ENCODE data around the gene HERC4. TPM values are rescaled to one million over a fixed set of nuclear protein-coding genes. Genes with fewer than 3 reads are reported as not detected.
A peak's percentile ranks its signal among the peaks of the same experiment; 100 is the strongest.
"Not testable (repeated sequence)": the region's sequence is repeated elsewhere in the genome, so short reads cannot be mapped to it uniquely, and the experiment has no call there.

HERC4 gene
- total RNA-seq, 1 experiment from 2014 or later, result 57.4 TPM

- DNase-seq (no peak), ATAC-seq (no peak)
- CTCF ChIA-PET, result no interaction called here
- Histone ChIP-seq H3K4me2 (ENCODE audit: low read length) (no peak overlapping the region), H3K9me2 (replicated peaks; ENCODE audit: low read length) (no peaks in the 10 kb centered on the region), H4K20me1 (ENCODE audit: low read length) (no peaks in the 10 kb centered on the region), H3K79me2 (ENCODE audit: low read length) (no peaks in the 10 kb centered on the region), H3K27me3 (ENCODE audit: low read length) (no peaks in the 10 kb centered on the region), H3K4me1 (ENCODE audit: insufficient read depth, low read length) (no peaks in the 10 kb centered on the region), H3K9me3 (ENCODE audit: low read length) (peaks cover 6% of the 10 kb centered on the region), H3F3A (ENCODE audit: low read length, unreplicated experiment) (no peaks in the 10 kb centered on the region), H3K27ac (ENCODE audit: low read length) (no peak overlapping the region), H3K36me3 (ENCODE audit: low read depth, low read length) (peaks cover 64% of the 10 kb centered on the region), H3K4me3 (ENCODE audit: low read length) (no peak overlapping the region), H2AFZ (ENCODE audit: low read length) (no peak overlapping the region), H3K9ac (ENCODE audit: low read length) (no peak overlapping the region)
- no TSS peak for BruUV-seq (replicated peaks)
- intact Hi-C loops (cut with micrococcal nuclease), result no loop called here
- TF ChIP-seq EZH2phosphoT487 (IDR thresholded peaks at IDR 0.05; ENCODE audit: borderline replicate concordance, low read length) (no peak), EZH2 (IDR thresholded peaks at IDR 0.05; ENCODE audit: low read length, unreplicated experiment) (no peak), CTCF (conservative IDR thresholded peaks at IDR 0.05; ENCODE audit: low read depth, low read length) (no peak)
- POLR2A ChIA-PET (ENCODE audit: unreplicated experiment), result no interaction called here
These were observed 105.2 kb downstream of the HERC4 start for GRCh38 chr10:67969875-67970274.

GRCh38 chr10:67966035-67966434 lies 109.0 kb downstream of the HERC4 start:
- CTCF ChIA-PET; intact Hi-C loops (cut with micrococcal nuclease); H3K4me3 ChIP-seq (ENCODE audit: low read length); H3K4me1 ChIP-seq (ENCODE audit: insufficient read depth, low read length); DNase-seq; H3K9ac ChIP-seq (ENCODE audit: low read length); H4K20me1 ChIP-seq (ENCODE audit: low read length); H3K9me3 ChIP-seq (ENCODE audit: low read length); H3K4me2 ChIP-seq (ENCODE audit: low read length); H2AFZ ChIP-seq (ENCODE audit: low read length); BruUV-seq (replicated peaks); H3K27me3 ChIP-seq (ENCODE audit: low read length); POLR2A ChIA-PET (ENCODE audit: unreplicated experiment); H3K27ac ChIP-seq (ENCODE audit: low read length); H3K9me2 ChIP-seq (replicated peaks; ENCODE audit: low read length); ATAC-seq; H3F3A ChIP-seq (ENCODE audit: low read length, unreplicated experiment); H3K79me2 ChIP-seq (ENCODE audit: low read length): not testable (repeated sequence)
- peaks cover 40% of the 10 kb centered on the region for H3K36me3 ChIP-seq (ENCODE audit: low read depth, low read length)

- peak; percentile 47 for ATAC-seq
- intact Hi-C loops (cut with micrococcal nuclease), result no loop called here
- Histone ChIP-seq H3K4me2 (ENCODE audit: low read length) (no peak overlapping the region), H3F3A (ENCODE audit: low read length, unreplicated experiment) (no peaks in the 10 kb centered on the region), H3K4me3 (ENCODE audit: low read length) (no peak overlapping the region), H3K4me1 (ENCODE audit: insufficient read depth, low read length) (no peaks in the 10 kb centered on the region), H3K36me3 (ENCODE audit: low read depth, low read length) (peaks cover 40% of the 10 kb centered on the region), H4K20me1 (ENCODE audit: low read length) (no peaks in the 10 kb centered on the region), H3K9me3 (ENCODE audit: low read length) (no peaks in the 10 kb centered on the region), H3K79me2 (ENCODE audit: low read length) (no peaks in the 10 kb centered on the region), H3K27ac (ENCODE audit: low read length) (no peak overlapping the region), H3K9ac (ENCODE audit: low read length) (no peak overlapping the region), H3K27me3 (ENCODE audit: low read length) (no peaks in the 10 kb centered on the region), H3K9me2 (replicated peaks; ENCODE audit: low read length) (no peaks in the 10 kb centered on the region), H2AFZ (ENCODE audit: low read length) (no peak overlapping the region)
- POLR2A ChIA-PET (ENCODE audit: unreplicated experiment), result no interaction called here
- TF ChIP-seq CTCF (conservative IDR thresholded peaks at IDR 0.05; ENCODE audit: low read depth, low read length), result no peak
- no peak for TF ChIP-seq EZH2 (IDR thresholded peaks at IDR 0.05; ENCODE audit: low read length, unreplicated experiment)
- no peak for TF ChIP-seq EZH2phosphoT487 (IDR thresholded peaks at IDR 0.05; ENCODE audit: borderline replicate concordance, low read length)
- CTCF ChIA-PET, result no interaction called here
- DNase-seq, result no peak
- BruUV-seq (replicated peaks), result no TSS peak
These were observed 109.6 kb downstream of the HERC4 start for GRCh38 chr10:67965456-67965855.

Measured in PC-3 (cell line).